Common myeloid progenitor, CD34-positive (primary cell): ENCODE results near the gene VPS35L.

ENCODE experiments used
- CTCF ChIA-PET: fragments of 350-600 bp; sonication (Branson Sonifier 250); formaldehyde crosslinking; loops from one replicate; lab custom pipeline; 2021; ENCODE audit warnings: antibody characterized with exemption; lab: Charles Lee
- POLR2A ChIA-PET: fragments of 350-600 bp; sonication (Branson Sonifier 250); formaldehyde crosslinking; loops from one replicate; lab custom pipeline; 2021; ENCODE audit warnings: antibody characterized with exemption; lab: Charles Lee
- DNase-seq, 3 donors: peaks; one replicate each; pipeline versions ENCODE4 v3.0.0 to v3.0.0-alpha.2; 2013
- H3K27ac ChIP-seq, 2 experiments: 1 replicate in 1 of 2; 2 replicates in 1 of 2; pipeline ENCODE4 v1.7.0; 2013; ENCODE audit warnings: inconsistent platforms in 2 of 2, low read length in 2 of 2, mild to moderate bottlenecking in 2 of 2, low read depth in 1 of 2, moderate library complexity in 1 of 2; ENCODE audit not compliant: severe bottlenecking in 2 of 2, insufficient read depth in 1 of 2, poor library complexity in 1 of 2
- H3K27me3 ChIP-seq, 5 experiments: replicated peaks in 2 of 5; 1 replicate in 3 of 5; 2 replicates in 2 of 5; pipeline versions ENCODE4 v1.6.1 to v1.7.0; 2013; ENCODE audit warnings: low read length in 4 of 5, mild to moderate bottlenecking in 2 of 5, moderate library complexity in 2 of 5, inconsistent platforms in 1 of 5; ENCODE audit not compliant: insufficient read depth in 5 of 5, control insufficient read depth in 4 of 5
- H3K36me3 ChIP-seq, 4 experiments: 1 replicate in 2 of 4; 2 replicates in 2 of 4; pipeline versions ENCODE4 v1.6.1 to v1.7.0; 2013; ENCODE audit warnings: low read length in 3 of 4, control low read depth in 1 of 4, mild to moderate bottlenecking in 1 of 4; ENCODE audit not compliant: control insufficient read depth in 4 of 4, insufficient read depth in 4 of 4
- H3K4me1 ChIP-seq, 4 experiments: 1 replicate in 3 of 4; 2 replicates in 1 of 4; pipeline versions ENCODE4 v1.6.1 to v1.7.1; 2013; ENCODE audit warnings: low read length in 3 of 4, mild to moderate bottlenecking in 3 of 4, control low read depth in 1 of 4, inconsistent platforms in 1 of 4, moderate library complexity in 1 of 4; ENCODE audit not compliant: control insufficient read depth in 4 of 4, insufficient read depth in 4 of 4; ENCODE audit errors: control extremely low read depth in 1 of 4
- H3K4me3 ChIP-seq, 7 experiments: 1 replicate in 4 of 7; 2 replicates in 3 of 7; pipeline versions ENCODE4 v1.5.1 to v1.7.0; 2013; ENCODE audit warnings: mild to moderate bottlenecking in 7 of 7, low read length in 6 of 7, moderate library complexity in 6 of 7, inconsistent platforms in 2 of 7, low read depth in 2 of 7, control low read depth in 1 of 7; ENCODE audit not compliant: insufficient read depth in 4 of 7, control insufficient read depth in 1 of 7; ENCODE audit errors: extremely low read depth in 1 of 7
- H3K9me3 ChIP-seq, 5 experiments: 1 replicate in 4 of 5; 2 replicates in 1 of 5; pipeline versions ENCODE4 v1.6.1 to v1.7.1; 2013; ENCODE audit warnings: low read length in 4 of 5, mild to moderate bottlenecking in 2 of 5, inconsistent platforms in 1 of 5, low read depth in 1 of 5, moderate library complexity in 1 of 5; ENCODE audit not compliant: control insufficient read depth in 4 of 5, insufficient read depth in 2 of 5; ENCODE audit errors: control extremely low read depth in 1 of 5
- WGBS: methylation state at CpG from one replicate; pipeline ENCODE4 v1.1.5; 2013; ENCODE audit not compliant: insufficient coverage; 5-methylcytosine and 5-hydroxymethylcytosine counted together

Gene VPS35L

DNA sequence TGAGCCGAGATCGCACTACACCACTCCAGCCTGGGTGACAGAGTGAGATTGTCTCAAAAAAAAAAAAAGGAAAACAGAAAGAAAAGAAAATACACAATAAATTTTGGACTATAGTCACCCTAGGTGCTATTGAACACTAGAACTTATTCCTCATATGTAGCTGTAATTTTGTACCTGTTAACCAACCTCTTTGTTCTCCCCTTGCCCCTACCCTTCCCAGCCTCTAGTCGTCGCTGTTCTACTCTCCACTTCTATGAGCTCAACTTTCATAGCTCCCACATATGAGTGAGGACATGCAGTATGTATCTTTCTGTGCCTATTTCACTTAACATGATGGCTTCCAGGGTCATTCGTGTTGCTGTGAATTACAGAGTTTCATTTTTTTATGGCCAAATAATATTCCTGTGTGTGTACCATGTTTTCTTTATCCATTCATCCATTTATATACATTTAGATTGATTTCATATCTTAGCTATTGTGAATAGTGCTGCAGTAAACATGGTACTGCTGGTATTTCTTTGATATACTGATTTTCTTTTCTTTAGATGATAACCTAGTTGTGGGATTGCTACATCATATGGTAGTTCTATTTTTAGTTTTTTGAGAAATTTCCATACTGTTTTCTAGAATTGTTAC is 28.3 kb downstream of the VPS35L start:
- POLR2A ChIA-PET = no interaction called here
- CTCF ChIA-PET = interaction anchor here (0.8 to 1.8 kb wide), 10 partner anchors 10 to 303 kb away, joined by 3 to 6 read pairs (median 4); no protein-coding TSS in a partner anchor
- no peaks in the 10 kb centered on the region for H3K27me3 ChIP-seq
- no peaks in the 10 kb centered on the region for H3K4me1 ChIP-seq
- no peak overlapping the region for H3K27ac ChIP-seq
- peaks cover 0 to 10% (median 5%) of the 10 kb centered on the region in 5 experiments for H3K9me3 ChIP-seq
- WGBS = 20% methylated on average over 2 of the region's 5 CpGs
- no peak overlapping the region for H3K4me3 ChIP-seq
- H3K36me3 ChIP-seq = peaks cover 18 to 60% (median 39%) of the 10 kb centered on the region in 4 experiments
- peak; percentile 20 to 48 (median 45) for DNase-seq

DNA sequence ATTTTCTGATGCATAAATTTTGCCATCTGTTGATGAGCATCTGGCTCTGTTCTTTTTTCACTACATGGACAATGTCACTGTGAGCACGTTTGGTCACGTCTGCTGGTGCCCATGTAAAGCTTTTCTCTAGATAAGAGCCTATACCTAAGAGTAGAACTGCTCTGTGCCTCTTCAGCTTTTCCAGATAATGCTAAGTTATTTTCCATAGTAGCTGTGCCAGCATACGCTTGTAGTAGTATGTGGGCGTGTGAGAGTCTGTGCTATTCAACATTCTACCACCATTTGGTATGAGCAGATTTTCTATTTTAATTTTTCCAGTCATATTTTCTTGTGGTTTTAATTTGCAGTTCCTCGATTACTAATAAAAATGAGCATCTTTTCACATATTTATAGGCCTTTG is 33.2 kb downstream of the VPS35L start:
- H3K9me3 ChIP-seq = no peaks in the 10 kb centered on the region
- H3K4me3 ChIP-seq = no peak overlapping the region
- peaks cover 8 to 43% (median 28%) of the 10 kb centered on the region in 4 experiments for H3K36me3 ChIP-seq
- POLR2A ChIA-PET = no interaction called here
- no peaks in the 10 kb centered on the region for H3K4me1 ChIP-seq
- 100% methylated on average over 2 of the region's 5 CpGs for WGBS
- no peak overlapping the region for H3K27ac ChIP-seq
- no peaks in the 10 kb centered on the region for H3K27me3 ChIP-seq
- no peak for DNase-seq
- CTCF ChIA-PET = interaction anchor here (1.9 kb wide), 1 partner anchor 8 kb away, joined by 6 read pairs; no protein-coding TSS in a partner anchor

DNA sequence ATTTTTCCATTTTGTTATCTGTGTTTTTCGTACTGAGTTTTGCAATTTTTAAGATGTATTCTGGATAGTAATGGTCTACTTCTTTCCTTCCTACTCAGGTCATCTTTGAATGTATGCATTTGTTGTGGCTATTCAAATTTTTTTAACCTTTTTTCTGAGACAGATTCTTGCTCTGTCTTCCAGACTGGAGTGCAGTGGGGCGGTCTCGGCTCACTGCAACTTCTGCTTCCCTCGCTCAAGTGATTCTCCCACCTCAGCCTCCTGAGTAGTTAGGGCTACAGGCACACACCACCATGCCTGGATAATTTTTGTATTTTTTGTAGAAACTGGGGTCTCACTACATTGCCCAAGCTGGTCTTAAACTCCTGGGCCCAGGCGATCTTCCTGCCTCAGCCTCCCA is 33.6 kb downstream of the VPS35L start:
- H3K27me3 ChIP-seq = no peaks in the 10 kb centered on the region
- 96% methylated on average over 3 of the region's 5 CpGs for WGBS
- no peaks in the 10 kb centered on the region for H3K4me1 ChIP-seq
- no peak overlapping the region for H3K27ac ChIP-seq
- ChIA-PET POLR2A (no interaction called here), CTCF (interaction anchor here (1.2 to 1.9 kb wide), 2 partner anchors 8 to 11 kb away, joined by 3 to 6 read pairs; no protein-coding TSS in a partner anchor)
- H3K4me3 ChIP-seq = no peak overlapping the region
- H3K9me3 ChIP-seq = no peaks in the 10 kb centered on the region
- DNase-seq = no peak
- peaks cover 8 to 44% (median 32%) of the 10 kb centered on the region in 4 experiments for H3K36me3 ChIP-seq

DNA sequence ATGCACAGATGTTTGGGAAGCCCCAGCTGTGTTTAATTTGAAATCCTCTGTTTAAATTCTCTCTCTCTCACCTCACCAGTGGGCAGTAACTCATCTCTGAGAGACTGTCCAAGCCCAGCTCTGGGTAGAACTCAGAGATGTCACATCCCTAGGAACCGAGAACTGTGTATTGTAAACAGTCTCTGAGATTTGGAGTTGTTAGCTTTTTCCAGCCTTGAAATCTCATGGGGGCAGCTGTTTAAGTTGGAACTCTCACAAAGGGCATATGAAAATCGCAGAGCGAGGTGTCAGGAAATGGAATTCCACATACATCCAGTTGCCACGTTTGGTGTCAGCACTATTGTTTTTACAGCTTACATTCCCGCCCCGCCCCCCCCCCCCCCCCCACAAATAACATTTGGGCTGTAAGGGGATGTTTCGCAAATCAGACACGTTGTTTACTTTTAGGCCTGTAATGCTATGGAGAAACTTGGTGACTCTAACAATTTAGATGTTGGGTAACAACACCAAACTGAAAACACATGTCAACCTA is 34.3 kb downstream of the VPS35L start:
- H3K27ac ChIP-seq = no peak overlapping the region
- H3K27me3 ChIP-seq = no peaks in the 10 kb centered on the region
- ChIA-PET CTCF (interaction anchor here (1.2 to 1.9 kb wide), 2 partner anchors 9 to 12 kb away, joined by 3 to 6 read pairs; no protein-coding TSS in a partner anchor), POLR2A (no interaction called here)
- no peaks in the 10 kb centered on the region for H3K9me3 ChIP-seq
- H3K4me3 ChIP-seq = no peak overlapping the region
- H3K4me1 ChIP-seq = no peaks in the 10 kb centered on the region
- no peak for DNase-seq
- peaks cover 8 to 48% (median 35%) of the 10 kb centered on the region in 4 experiments for H3K36me3 ChIP-seq
- 100% methylated on average over 2 of the region's 8 CpGs for WGBS

DNA sequence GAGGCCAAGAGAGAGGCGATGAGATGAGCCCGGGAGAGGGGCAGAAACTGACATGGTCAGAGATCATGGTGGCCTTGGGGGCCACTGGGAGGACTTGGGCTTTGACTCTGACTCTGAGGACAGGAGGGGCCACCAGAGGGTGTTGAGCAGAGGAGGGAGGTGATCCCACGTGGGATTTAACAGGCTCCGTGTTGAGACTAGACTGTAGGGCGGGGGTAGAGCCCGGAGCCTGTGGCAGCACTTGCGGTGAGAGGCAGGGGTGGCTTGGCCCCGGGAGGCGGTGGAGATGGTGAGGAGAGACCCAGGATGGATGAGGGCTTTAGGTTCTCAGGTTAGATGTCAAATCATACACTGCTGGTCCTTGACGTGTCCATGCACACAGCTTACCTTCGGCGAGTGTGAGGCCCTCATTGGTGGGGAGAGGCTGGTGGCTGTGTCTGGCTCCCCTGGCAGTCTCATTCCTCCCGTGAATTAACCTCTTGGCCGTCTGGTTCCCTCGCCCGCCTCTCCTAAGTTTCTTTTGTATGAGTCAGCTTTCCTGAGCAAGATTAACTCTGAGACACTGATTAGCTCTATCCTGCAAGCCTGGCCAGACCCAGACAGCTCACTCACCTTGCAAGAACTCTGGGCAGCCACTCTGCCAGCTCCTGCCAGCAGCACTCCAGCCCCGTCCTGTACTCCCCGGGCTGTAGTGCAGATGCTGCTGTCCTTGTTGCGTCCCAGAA is 39.7 kb downstream of the VPS35L start:
- DNase-seq = no peak
- Histone ChIP-seq H3K9me3 (no peaks in the 10 kb centered on the region), H3K4me1 (no peaks in the 10 kb centered on the region), H3K27me3 (no peaks in the 10 kb centered on the region), H3K4me3 (no peak overlapping the region), H3K36me3 (peaks cover 9 to 61% (median 41%) of the 10 kb centered on the region in 4 experiments), H3K27ac (no peak overlapping the region)
- over 99% methylated on average over 17 of the region's 19 CpGs for WGBS
- ChIA-PET CTCF (interaction anchor here (1.0 to 1.6 kb wide), 3 partner anchors 19 to 304 kb away, joined by 3 read pairs; no protein-coding TSS in a partner anchor), POLR2A (no interaction called here)

DNA sequence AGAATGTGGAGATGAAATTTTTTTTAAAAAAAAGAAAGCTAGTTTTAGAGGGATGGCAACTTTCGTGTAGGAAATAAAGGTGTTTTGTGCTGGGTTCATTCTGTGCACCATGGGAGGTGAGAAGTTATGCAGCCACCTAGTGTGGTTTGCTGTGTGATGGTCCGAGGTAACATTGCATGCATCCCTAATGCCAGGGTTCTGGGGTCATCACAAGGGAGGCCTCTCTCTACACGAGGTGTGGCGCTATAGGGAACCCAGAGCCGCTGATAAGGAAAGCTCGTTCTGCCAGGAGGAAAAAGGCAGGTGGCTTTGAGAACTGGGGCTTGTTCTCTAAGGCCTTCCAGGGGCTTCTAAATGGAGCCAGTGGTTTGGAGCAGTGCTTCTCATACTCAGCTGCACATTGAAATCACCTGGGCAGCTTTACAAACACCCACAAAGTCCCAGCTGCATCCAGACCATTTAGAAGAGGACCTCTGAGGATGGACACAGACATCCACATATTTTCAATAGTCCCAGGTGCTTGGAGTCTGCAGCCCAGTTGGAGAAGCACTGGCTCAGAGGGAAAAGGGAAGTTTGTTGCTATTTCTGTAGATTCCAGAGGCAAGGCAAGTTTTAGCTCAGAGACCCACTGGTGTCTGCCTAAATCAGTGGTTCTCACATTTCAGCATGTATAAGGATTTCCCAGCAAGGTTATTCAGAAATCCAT is 43.5 kb downstream of the VPS35L start:
- no peaks in the 10 kb centered on the region for H3K4me1 ChIP-seq

More for the DNA sequence above, 43.5 kb downstream of the VPS35L start:
- no peaks in the 10 kb centered on the region for H3K9me3 ChIP-seq
- DNase-seq = no peak
- ChIA-PET POLR2A (no interaction called here), CTCF (interaction anchor here (1.0 to 4.7 kb wide), 10 partner anchors 8 to 292 kb away, joined by 3 to 50 read pairs (median 4); partner anchors contain the start of gene VPS35L)
- H3K4me3 ChIP-seq = no peak overlapping the region
- no peaks in the 10 kb centered on the region for H3K27me3 ChIP-seq
- 89% methylated on average over 6 of the region's 6 CpGs for WGBS
- peaks cover 2 to 55% (median 37%) of the 10 kb centered on the region in 4 experiments for H3K36me3 ChIP-seq
- H3K27ac ChIP-seq = no peak overlapping the region
